ENCODE results near the gene GALNT8. TPM values are rescaled to one million over a fixed set of nuclear protein-coding genes. Genes with fewer than 3 reads are reported as not detected.
A peak's percentile ranks its signal among the peaks of the same experiment; 100 is the strongest.
"Not testable (repeated sequence)": the region's sequence is repeated elsewhere in the genome, so short reads cannot be mapped to it uniquely, and the experiment has no call there.

Gene GALNT8
- polyA plus RNA-seq (ENCODE audit: insufficient read length), result 4.3 TPM
- long read RNA-seq, donor 1, result 0 reads
- long read RNA-seq, donor 2, result 0 reads
- long read RNA-seq, donor 3, result 0 reads
- long read RNA-seq, donor 4, result 0 reads
- long read RNA-seq, donor 5, result 0 reads
- long read RNA-seq, donor 6, full-length matches to known transcripts, result 1 of 1 reads
- long read RNA-seq, donor 6, partial matches to known transcripts, result 0 of 1 reads
- long read RNA-seq, donor 6, other reads (novel, unspliced or antisense), result 0 of 1 reads
- long read RNA-seq, donor 7, full-length matches to known transcripts, result 2 of 2 reads
- long read RNA-seq, donor 7, partial matches to known transcripts, result 0 of 2 reads
- long read RNA-seq, donor 7, other reads (novel, unspliced or antisense), result 0 of 2 reads
- long read RNA-seq, donor 8, result 0 reads

- DNase-seq, result no peak
Measured at GRCh38 chr12:4719821-4720636, at the start of gene GALNT8. TSS of gene GALNT8 (plus strand) at chr12:4720400. CDS start at chr12:4720678, 278 bp downstream.

GRCh38 chr12:4679711-4680110, 40.5 kb upstream of the GALNT8 start:
- no peak for DNase-seq

GRCh38 chr12:4681732-4682131, 38.5 kb upstream of the GALNT8 start:
- DNase-seq, result no peak

- DNase-seq, result no peak
Measured at GRCh38 chr12:4685317-4685716, 34.9 kb upstream of the GALNT8 start.

- no peak for DNase-seq
Measured at GRCh38 chr12:4690760-4691159, 29.4 kb upstream of the GALNT8 start.

- peak; percentile 43 for DNase-seq
Measured at GRCh38 chr12:4700621-4701026, 19.6 kb upstream of the GALNT8 start.

GRCh38 chr12:4701395-4702190, 18.6 kb upstream of the GALNT8 start:
- no peak for DNase-seq

- no peak for DNase-seq
Measured at GRCh38 chr12:4703676-4704075, 16.5 kb upstream of the GALNT8 start.

- DNase-seq, result no peak
Measured at GRCh38 chr12:4705824-4706223, 14.4 kb upstream of the GALNT8 start.

- no peak for DNase-seq
Measured at GRCh38 chr12:4707306-4707705, 12.9 kb upstream of the GALNT8 start.

GRCh38 chr12:4710113-4710512, 10.1 kb upstream of the GALNT8 start:
- no peak for DNase-seq

- DNase-seq, result no peak
Measured at GRCh38 chr12:4714879-4715278, 5.3 kb upstream of the GALNT8 start.

- no peak for DNase-seq
Measured at GRCh38 chr12:4717806-4718205, 2.4 kb upstream of the GALNT8 start.

GRCh38 chr12:4720637-4720995, 416 bp downstream of the GALNT8 start:
- DNase-seq, result no peak

- DNase-seq, result not testable (repeated sequence)
Measured at GRCh38 chr12:4721587-4721986, 1.4 kb downstream of the GALNT8 start.

GRCh38 chr12:4723226-4723625, 3.0 kb downstream of the GALNT8 start:
- DNase-seq, result no peak

- no peak for DNase-seq
Measured at GRCh38 chr12:4725057-4725456, 4.9 kb downstream of the GALNT8 start.

- no peak for DNase-seq
Measured at GRCh38 chr12:4734625-4735340, 14.6 kb downstream of the GALNT8 start.

GRCh38 chr12:4736091-4736490, 15.9 kb downstream of the GALNT8 start:
- DNase-seq, result no peak

GRCh38 chr12:4738541-4738940, 18.3 kb downstream of the GALNT8 start:
- no peak for DNase-seq

GRCh38 chr12:4742416-4742970, 22.3 kb downstream of the GALNT8 start:
- peak; percentile 27 for DNase-seq

GRCh38 chr12:4743046-4743445, 22.8 kb downstream of the GALNT8 start:
- DNase-seq, result no peak

All from left kidney (tissue), 8 donors.